ENCODE measurements around the gene SLC23A3.

SLC23A3 gene

GRCh38 chr2:219124381-219125110 lies 45.3 kb downstream of the SLC23A3 start:
- no peak for TF ChIP-seq EGR1 (IDR thresholded peaks at IDR 0.05)
- no peak for TF ChIP-seq TAF1 (IDR thresholded peaks at IDR 0.05; ENCODE audit: low read depth)
- TF ChIP-seq TEAD4 (IDR thresholded peaks at IDR 0.05) = no peak
- TF ChIP-seq YY1 (IDR thresholded peaks at IDR 0.05; ENCODE audit: low read depth) = no peak
- TF ChIP-seq TCF12 (IDR thresholded peaks at IDR 0.05; ENCODE audit: low read depth) = no peak
- TF ChIP-seq, protein P1, sequence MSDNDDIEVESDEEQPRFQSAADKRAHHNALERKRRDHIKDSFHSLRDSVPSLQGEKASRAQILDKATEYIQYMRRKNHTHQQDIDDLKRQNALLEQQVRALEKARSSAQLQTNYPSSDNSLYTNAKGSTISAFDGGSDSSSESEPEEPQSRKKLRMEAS (IDR thresholded peaks at IDR 0.05) = no peak
- TF ChIP-seq FOXM1 (IDR thresholded peaks at IDR 0.05; ENCODE audit: borderline replicate concordance, low read depth) = no peak
- TF ChIP-seq CREB1 (IDR thresholded peaks at IDR 0.05; ENCODE audit: low read depth) = no peak
- no peak for TF ChIP-seq NFIC (IDR thresholded peaks at IDR 0.05)
- no peak for TF ChIP-seq CEBPB (IDR thresholded peaks at IDR 0.05)
- TF ChIP-seq, protein P2, sequence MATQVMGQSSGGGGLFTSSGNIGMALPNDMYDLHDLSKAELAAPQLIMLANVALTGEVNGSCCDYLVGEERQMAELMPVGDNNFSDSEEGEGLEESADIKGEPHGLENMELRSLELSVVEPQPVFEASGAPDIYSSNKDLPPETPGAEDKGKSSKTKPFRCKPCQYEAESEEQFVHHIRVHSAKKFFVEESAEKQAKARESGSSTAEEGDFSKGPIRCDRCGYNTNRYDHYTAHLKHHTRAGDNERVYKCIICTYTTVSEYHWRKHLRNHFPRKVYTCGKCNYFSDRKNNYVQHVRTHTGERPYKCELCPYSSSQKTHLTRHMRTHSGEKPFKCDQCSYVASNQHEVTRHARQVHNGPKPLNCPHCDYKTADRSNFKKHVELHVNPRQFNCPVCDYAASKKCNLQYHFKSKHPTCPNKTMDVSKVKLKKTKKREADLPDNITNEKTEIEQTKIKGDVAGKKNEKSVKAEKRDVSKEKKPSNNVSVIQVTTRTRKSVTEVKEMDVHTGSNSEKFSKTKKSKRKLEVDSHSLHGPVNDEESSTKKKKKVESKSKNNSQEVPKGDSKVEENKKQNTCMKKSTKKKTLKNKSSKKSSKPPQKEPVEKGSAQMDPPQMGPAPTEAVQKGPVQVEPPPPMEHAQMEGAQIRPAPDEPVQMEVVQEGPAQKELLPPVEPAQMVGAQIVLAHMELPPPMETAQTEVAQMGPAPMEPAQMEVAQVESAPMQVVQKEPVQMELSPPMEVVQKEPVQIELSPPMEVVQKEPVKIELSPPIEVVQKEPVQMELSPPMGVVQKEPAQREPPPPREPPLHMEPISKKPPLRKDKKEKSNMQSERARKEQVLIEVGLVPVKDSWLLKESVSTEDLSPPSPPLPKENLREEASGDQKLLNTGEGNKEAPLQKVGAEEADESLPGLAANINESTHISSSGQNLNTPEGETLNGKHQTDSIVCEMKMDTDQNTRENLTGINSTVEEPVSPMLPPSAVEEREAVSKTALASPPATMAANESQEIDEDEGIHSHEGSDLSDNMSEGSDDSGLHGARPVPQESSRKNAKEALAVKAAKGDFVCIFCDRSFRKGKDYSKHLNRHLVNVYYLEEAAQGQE (IDR thresholded peaks at IDR 0.05; ENCODE audit: low read depth) = no peak
- TF ChIP-seq, protein P3, sequence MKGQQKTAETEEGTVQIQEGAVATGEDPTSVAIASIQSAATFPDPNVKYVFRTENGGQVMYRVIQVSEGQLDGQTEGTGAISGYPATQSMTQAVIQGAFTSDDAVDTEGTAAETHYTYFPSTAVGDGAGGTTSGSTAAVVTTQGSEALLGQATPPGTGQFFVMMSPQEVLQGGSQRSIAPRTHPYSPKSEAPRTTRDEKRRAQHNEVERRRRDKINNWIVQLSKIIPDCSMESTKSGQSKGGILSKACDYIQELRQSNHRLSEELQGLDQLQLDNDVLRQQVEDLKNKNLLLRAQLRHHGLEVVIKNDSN (IDR thresholded peaks at IDR 0.05) = no peak
- no peak for TF ChIP-seq RAD21 (IDR thresholded peaks at IDR 0.05; ENCODE audit: low read depth)
- no peak for TF ChIP-seq EP300 (IDR thresholded peaks at IDR 0.05; ENCODE audit: borderline replicate concordance)
- no peak for TF ChIP-seq ZBTB7A (IDR thresholded peaks at IDR 0.05; ENCODE audit: low read depth)

DNA sequence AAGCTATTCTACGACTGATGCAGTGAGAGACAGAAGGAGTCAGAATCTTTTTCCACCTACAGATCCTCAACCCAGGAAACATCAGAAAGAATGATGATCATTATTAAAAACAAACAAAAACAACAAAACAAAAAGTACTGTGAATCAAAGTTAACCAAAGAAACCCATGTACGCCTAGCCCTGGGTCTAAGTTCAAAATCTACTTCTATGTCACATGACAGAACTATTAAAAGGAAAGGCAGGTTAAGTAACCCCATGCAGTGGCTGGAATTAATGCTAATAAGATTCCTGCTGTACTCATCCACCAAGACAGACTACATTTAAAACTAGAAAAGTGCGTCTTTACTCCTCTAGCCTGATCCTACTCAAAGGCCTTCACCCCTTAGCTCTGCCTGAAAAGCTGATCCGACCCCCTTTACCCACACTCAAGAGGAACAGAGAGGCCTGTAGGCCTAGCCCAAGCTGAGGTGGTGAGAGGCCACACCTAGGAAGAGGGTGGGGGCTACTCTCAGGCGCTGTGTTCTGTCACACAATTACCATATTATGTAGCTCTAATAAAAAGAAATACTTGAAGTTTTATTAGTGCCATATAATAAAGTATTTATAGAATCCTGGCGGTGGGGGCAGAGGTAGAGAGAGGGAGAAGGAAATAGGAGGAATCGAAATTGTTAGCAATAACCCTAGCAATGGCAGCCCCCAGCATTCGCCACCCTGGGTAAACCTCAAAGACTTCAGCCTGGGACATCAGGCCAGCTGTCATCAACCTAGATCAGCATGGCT lies 46.3 kb downstream of the SLC23A3 start:
- TF ChIP-seq RAD21 (IDR thresholded peaks at IDR 0.05; ENCODE audit: low read depth) = no peak
- TF ChIP-seq TEAD4 (IDR thresholded peaks at IDR 0.05) = no peak
- no peak for TF ChIP-seq TCF12 (IDR thresholded peaks at IDR 0.05; ENCODE audit: low read depth)
- TF ChIP-seq EGR1 (IDR thresholded peaks at IDR 0.05) = no peak
- TF ChIP-seq, protein P1 (IDR thresholded peaks at IDR 0.05) = no peak
- no peak for TF ChIP-seq CEBPB (IDR thresholded peaks at IDR 0.05)
- TF ChIP-seq, protein P2 (IDR thresholded peaks at IDR 0.05; ENCODE audit: low read depth) = no peak
- TF ChIP-seq, protein P3 (IDR thresholded peaks at IDR 0.05) = no peak
- no peak for TF ChIP-seq CREB1 (IDR thresholded peaks at IDR 0.05; ENCODE audit: low read depth)
- TF ChIP-seq ZBTB7A (IDR thresholded peaks at IDR 0.05; ENCODE audit: low read depth) = no peak
- TF ChIP-seq EP300 (IDR thresholded peaks at IDR 0.05; ENCODE audit: borderline replicate concordance) = no peak
- TF ChIP-seq NFIC (IDR thresholded peaks at IDR 0.05) = no peak
- no peak for TF ChIP-seq YY1 (IDR thresholded peaks at IDR 0.05; ENCODE audit: low read depth)
- TF ChIP-seq TAF1 (IDR thresholded peaks at IDR 0.05; ENCODE audit: low read depth) = no peak
- no peak for TF ChIP-seq FOXM1 (IDR thresholded peaks at IDR 0.05; ENCODE audit: borderline replicate concordance, low read depth)

GRCh38 chr2:219122202-219122980 lies 47.4 kb downstream of the SLC23A3 start:
- no peak for TF ChIP-seq FOXM1 (IDR thresholded peaks at IDR 0.05; ENCODE audit: borderline replicate concordance, low read depth)
- no peak for TF ChIP-seq EGR1 (IDR thresholded peaks at IDR 0.05)
- 0 out of 2 replicates have a peak, but pooled peaks have one; percentile 16 for TF ChIP-seq TAF1 (IDR thresholded peaks at IDR 0.05; ENCODE audit: low read depth)
- no peak for TF ChIP-seq CREB1 (IDR thresholded peaks at IDR 0.05; ENCODE audit: low read depth)

DNA sequence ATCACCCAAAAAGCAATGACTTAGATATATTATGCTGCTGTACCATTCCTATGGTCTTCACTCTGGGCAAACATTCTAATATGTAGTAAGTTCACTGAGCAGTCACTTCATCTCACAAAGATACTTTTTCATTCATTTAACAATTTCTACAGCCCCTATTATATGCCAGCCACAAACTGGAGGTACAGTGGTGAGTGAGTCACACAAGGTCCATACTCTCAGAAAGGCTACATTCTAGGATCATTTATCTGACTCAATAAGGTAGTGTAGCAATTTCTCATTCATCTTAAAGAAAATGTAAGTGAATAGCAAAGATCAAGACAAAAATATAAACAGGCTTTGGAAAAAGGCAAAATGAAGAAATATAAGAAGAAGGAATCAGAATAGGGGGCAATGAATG lies 49.7 kb downstream of the SLC23A3 start:
- TF ChIP-seq EGR1 (IDR thresholded peaks at IDR 0.05) (no peak), CREB1 (IDR thresholded peaks at IDR 0.05; ENCODE audit: low read depth) (no peak), TCF12 (IDR thresholded peaks at IDR 0.05; ENCODE audit: low read depth) (no peak), TAF1 (IDR thresholded peaks at IDR 0.05; ENCODE audit: low read depth) (no peak), YY1 (IDR thresholded peaks at IDR 0.05; ENCODE audit: low read depth) (no peak), ZBTB7A (IDR thresholded peaks at IDR 0.05; ENCODE audit: low read depth) (no peak), EP300 (IDR thresholded peaks at IDR 0.05; ENCODE audit: borderline replicate concordance) (no peak), RAD21 (IDR thresholded peaks at IDR 0.05; ENCODE audit: low read depth) (no peak), NFIC (IDR thresholded peaks at IDR 0.05) (no peak), FOXM1 (IDR thresholded peaks at IDR 0.05; ENCODE audit: borderline replicate concordance, low read depth) (no peak), TEAD4 (IDR thresholded peaks at IDR 0.05) (no peak), CEBPB (IDR thresholded peaks at IDR 0.05) (no peak)
- TF ChIP-seq, protein P1 (IDR thresholded peaks at IDR 0.05) = no peak
- TF ChIP-seq, protein P2 (IDR thresholded peaks at IDR 0.05; ENCODE audit: low read depth) = no peak

Data from Ishikawa (cell line).